HUDEP-2 (cell line): ENCODE results near the gene PRKCH.

Experiments
- DNase-seq, 76 experiments: peaks; one replicate each; lab custom pipeline; 2025; ENCODE audit not compliant: unreplicated experiment in 76 of 76; lab: John Stamatoyannopoulos, UW

The PRKCH gene

DNA sequence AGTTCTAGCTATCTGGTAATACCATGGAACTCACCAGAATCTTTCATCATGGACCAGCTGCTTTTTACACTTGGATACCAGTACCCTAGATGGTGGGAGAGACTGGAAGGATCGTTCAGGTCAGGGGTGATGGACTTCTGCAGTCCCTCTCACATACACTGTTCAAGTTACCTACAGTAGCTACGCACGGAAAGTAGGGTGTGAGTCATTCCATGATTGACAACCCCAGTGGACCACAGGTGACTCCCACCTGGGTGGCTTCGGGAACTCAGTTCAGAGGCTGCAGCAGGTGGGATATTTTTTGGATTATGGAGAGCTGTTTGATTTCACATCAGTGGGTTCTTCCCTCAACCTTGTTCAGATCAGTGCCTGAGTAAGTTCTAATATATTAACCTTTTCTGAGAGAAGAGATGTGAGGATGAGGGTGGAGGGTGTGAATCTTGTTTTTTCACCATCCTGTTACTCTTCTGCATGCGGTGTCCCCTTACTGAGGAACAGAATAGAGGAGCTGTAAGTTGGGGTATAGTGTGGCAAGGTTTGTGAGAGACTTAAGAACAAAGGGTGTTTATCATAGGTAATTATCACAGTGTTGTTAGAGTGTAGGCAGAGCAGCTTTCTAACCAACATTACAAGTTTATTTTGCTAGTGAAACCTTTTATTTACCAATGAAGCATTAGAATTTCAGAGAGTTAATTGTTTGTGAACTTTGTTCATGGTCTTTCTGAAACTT, 39.6 kb downstream of the PRKCH start:
- DNase-seq: no peak

GRCh38 chr14:61362072-61362750, 40.8 kb downstream of the PRKCH start:
- DNase-seq: no peak

GRCh38 chr14:61364243-61364642, 42.9 kb downstream of the PRKCH start:
- DNase-seq: no peak

- no peak for DNase-seq
Measured at GRCh38 chr14:61365667-61366212, 44.4 kb downstream of the PRKCH start.

DNA sequence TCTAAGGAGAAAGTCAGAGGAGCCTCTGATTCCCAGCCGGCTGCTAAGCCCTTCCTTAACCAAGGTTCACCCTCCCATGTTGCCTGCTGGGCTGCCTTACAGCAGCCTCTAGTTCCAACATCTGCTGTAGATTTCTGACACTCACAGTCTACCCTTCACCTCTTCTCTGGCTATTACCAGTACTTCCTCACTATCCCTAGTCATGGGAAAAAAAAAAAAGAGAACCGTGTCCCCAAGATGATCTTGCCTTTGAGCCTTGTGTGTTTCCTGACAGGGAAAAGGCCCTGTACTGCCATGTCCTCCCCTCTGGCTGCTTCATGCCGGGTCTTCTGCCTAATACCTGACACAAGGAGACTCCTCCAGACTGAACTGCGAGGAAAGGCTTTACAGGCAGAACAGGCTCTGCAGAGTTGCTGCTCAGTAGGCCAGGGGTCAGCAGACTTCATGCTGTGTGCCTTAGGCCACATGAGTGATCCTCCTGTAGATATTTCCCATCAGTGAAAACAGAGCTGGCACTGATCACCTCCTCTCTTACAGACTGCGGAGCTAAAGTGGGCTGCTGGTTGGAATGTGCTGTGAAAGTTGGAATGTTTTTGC, 46.8 kb downstream of the PRKCH start:
- DNase-seq: no peak

- no peak for DNase-seq
Measured at GRCh38 chr14:61368781-61369453, 47.5 kb downstream of the PRKCH start.

- no peak for DNase-seq
Measured at GRCh38 chr14:61369454-61369810, 48.1 kb downstream of the PRKCH start.

GRCh38 chr14:61372379-61372778, 51.0 kb downstream of the PRKCH start:
- DNase-seq: no peak

DNA sequence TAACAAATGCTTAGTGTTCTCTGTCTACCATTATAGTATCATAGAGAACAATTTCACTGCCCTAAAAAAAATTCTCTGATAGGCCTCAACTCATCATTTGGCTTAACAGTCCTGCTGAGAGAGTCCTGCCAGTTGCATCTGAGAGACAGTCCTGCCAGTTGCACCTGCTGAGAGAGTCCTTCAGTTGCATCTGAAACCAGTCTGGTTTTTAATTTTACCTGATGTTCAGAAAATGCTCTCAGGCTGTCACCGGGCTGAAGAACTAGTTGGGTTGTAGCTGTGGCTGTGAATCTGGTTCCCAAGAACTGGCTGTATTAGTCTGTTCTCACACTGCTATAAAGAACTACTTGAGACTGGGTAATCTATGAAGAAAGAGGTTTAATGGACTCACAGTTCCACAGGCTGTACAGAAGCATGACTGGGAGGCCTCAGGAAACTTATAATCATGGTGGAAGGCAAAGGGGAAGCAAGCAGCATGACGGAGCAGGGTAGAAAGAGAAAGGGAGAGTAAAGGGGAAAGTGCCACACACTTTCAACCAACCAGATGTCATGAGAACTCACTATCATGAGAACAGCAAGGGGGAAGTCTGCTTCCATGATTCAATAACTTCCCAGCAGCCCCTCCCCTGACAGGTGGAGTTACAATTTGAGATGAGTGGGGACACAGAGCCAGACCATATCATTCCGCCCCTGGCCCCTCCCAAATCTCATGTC, 51.6 kb downstream of the PRKCH start:
- DNase-seq: no peak

DNA sequence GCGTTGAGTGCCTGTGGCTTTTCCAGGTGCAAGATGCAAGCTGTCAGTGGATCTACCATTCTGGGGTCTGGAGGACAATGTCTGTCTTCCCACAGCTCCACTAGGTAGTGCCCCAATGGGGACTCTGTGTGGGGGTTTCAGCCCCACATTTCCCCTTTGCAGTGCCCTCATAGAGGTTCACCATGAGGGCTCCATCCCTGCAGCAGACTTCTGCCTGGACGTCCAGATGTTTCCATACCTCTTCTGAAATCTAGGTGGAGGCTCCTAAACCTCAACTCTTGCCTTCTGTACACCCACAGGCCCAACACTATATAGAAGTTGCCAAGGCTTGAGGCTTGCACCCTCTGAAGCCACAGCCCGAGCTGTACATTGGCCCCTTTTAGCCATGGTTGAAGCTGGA, 52.9 kb downstream of the PRKCH start:
- DNase-seq: no peak

GRCh38 chr14:61375218-61375617, 53.8 kb downstream of the PRKCH start:
- no peak for DNase-seq

DNA sequence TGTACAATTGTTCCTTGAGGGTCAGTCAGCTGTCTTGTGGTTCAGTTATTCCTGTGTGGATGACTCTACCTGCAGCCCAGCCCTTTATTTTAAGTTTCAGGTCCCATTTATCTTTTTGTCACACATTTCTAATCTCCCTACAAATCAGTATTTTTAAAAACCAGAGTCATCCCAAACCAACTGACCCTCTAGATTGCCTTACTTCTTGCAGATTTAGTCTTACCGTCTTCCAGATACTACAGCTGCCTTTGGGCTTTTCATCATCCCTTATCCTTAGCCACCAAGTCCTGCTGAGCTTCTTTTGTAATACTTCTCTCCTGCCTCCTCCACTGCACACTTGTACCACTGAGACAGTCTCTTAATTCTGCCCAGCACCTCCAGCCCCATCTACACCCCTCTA, 54.9 kb downstream of the PRKCH start:
- no peak for DNase-seq

GRCh38 chr14:61377749-61378148, 56.4 kb downstream of the PRKCH start:
- DNase-seq: no peak

DNA sequence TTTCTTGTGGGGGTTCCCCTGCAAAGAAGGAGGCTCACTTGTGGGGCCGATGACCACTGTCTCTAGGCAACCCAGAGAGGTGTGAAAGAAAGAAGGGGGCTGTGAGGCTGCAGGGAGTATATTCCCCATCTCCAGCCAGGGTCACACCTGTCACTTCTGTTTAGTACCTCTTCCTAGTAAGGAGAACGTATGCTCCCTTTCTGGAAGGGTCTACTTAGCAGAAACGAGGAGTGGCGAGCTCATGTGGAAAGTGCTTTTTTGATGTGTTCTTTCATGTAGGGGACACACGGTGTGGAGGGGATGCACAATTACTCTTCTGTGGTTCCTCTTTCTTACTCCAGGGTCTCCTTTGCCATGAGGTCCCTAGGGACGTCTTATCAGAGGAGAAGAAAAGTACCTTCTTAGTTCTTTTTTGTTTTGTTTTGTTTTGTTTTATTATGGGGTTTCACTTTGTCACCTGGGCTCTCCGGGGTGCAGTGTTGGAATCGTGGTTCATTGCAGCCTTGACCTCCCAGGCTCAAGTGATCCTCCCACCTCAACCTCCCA, 58.3 kb downstream of the PRKCH start:
- no peak for DNase-seq

GRCh38 chr14:61380984-61381383, 59.6 kb downstream of the PRKCH start:
- DNase-seq: no peak

GRCh38 chr14:61381553-61381952, 60.2 kb downstream of the PRKCH start:
- no peak for DNase-seq

DNA sequence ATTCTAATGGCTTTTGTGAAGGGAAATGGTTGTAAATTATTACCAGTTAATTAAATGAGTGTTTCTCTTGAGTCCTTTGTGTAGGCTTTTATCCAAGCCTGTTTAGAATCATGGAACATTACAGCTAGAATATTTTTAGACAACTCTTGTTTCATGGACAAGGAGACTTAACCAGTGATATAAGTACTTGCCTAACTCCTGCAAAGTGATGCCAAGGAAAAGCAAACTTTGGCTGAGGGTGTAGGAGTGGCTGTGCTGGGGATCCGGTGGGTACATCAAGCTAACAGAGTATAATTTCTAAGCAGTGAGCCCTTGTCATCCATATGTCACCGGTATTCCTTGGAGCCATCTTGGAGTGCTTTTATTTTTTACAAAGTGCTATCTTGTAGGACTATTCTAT, 61.5 kb downstream of the PRKCH start:
- DNase-seq: no peak

GRCh38 chr14:61385002-61385685, 63.8 kb downstream of the PRKCH start:
- no peak for DNase-seq

- no peak for DNase-seq
Measured at GRCh38 chr14:61386173-61386772, 64.9 kb downstream of the PRKCH start.
